ENCODE results near the gene NSMCE1. TPM values are rescaled to one million over a fixed set of nuclear protein-coding genes. Genes with fewer than 3 reads are reported as not detected.
A peak's percentile ranks its signal among the peaks of the same experiment; 100 is the strongest.

NSMCE1 gene
- total and polyA plus RNA-seq, 8 donors, result 48.6 to 71.7 (median 65.0) TPM

DNA sequence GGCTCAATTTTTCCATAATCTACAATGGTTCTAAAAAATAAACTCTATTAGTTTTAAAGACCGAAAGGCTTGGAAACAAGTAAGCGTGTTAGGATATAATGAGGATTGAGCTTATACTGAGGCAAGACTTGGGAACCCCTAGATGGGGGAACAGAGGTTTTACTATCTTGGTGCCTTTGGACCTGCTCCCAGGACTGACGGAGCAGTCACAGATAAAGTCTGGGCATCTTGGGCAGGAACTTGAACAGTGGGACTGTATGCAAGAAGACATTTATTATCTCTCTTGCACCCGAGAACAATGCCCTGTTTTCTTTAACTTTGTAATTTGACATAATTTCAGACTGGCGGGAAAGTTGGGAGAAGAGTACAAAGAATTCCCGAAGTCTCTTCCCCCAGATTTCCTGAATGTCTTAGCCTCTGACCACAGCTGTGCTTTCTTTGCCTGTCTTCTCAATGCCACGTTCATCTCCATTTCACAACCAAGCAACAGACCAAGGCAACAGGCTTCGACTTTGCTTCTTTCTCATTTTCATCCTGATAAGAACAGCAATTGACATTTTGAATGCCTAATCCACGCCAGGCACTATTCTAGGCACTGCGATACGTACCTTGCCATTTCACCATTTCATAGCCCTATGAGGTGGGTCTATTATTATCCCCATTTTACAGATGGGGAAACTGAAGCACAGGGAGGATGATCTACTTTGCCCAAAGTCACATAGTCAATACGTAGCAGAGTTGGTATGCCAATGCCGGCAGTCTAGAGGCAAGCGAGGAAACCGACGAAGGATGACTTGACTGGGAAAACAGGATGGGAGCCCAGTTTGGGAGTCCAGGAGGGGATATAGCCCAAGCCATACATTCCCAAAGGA, 42.2 kb upstream of the NSMCE1 start:
- H3K9me3 ChIP-seq, result no peaks in the 10 kb centered on the region
- DNase-seq (no peak), ATAC-seq (no peak)
- peaks cover 16 to 26% of the 10 kb centered on the region in 2 donors for H3K4me1 ChIP-seq
- H3K27me3 ChIP-seq, result no peaks in the 10 kb centered on the region
- TF ChIP-seq, protein P1, sequence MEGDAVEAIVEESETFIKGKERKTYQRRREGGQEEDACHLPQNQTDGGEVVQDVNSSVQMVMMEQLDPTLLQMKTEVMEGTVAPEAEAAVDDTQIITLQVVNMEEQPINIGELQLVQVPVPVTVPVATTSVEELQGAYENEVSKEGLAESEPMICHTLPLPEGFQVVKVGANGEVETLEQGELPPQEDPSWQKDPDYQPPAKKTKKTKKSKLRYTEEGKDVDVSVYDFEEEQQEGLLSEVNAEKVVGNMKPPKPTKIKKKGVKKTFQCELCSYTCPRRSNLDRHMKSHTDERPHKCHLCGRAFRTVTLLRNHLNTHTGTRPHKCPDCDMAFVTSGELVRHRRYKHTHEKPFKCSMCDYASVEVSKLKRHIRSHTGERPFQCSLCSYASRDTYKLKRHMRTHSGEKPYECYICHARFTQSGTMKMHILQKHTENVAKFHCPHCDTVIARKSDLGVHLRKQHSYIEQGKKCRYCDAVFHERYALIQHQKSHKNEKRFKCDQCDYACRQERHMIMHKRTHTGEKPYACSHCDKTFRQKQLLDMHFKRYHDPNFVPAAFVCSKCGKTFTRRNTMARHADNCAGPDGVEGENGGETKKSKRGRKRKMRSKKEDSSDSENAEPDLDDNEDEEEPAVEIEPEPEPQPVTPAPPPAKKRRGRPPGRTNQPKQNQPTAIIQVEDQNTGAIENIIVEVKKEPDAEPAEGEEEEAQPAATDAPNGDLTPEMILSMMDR (IDR thresholded peaks at IDR 0.05), result no peak
- H3K27ac ChIP-seq, result no peak overlapping the region
- intact Hi-C loops (cut with DNase I), result loop anchor here in 1 of 2 donors (10.0 kb wide), 1 partner anchor 66 kb away; no protein-coding TSS in a partner anchor
- H3K36me3 ChIP-seq, result no peaks in the 10 kb centered on the region
- H3K4me3 ChIP-seq, result no peak overlapping the region

DNA sequence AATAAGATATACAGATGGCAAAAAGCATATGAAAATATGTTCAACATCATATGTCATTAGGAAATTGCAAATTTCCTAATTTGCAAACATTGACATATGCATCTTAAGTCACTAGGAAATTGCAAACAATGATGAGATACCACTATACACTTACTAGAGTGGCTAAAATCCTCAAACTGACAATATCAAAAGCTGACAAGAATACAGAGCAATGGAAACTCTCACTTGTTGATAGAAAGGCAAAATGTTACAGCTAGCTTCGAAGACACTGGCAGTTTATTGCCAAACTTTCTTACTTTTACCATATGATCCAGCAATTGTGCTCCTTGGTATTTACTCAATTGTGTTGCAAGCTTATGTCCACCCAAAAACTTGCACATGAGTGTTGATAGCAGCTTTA, 40.2 kb upstream of the NSMCE1 start:
- DNase-seq (no peak), ATAC-seq (no peak)
- intact Hi-C loops (cut with DNase I), result no loop called here
- Histone ChIP-seq H3K4me1 (peaks cover 9 to 33% of the 10 kb centered on the region in 2 donors), H3K36me3 (no peaks in the 10 kb centered on the region), H3K4me3 (no peak overlapping the region), H3K9me3 (no peaks in the 10 kb centered on the region), H3K27ac (no peak overlapping the region), H3K27me3 (no peaks in the 10 kb centered on the region)
- TF ChIP-seq, protein P1 (IDR thresholded peaks at IDR 0.05), result no peak

DNA sequence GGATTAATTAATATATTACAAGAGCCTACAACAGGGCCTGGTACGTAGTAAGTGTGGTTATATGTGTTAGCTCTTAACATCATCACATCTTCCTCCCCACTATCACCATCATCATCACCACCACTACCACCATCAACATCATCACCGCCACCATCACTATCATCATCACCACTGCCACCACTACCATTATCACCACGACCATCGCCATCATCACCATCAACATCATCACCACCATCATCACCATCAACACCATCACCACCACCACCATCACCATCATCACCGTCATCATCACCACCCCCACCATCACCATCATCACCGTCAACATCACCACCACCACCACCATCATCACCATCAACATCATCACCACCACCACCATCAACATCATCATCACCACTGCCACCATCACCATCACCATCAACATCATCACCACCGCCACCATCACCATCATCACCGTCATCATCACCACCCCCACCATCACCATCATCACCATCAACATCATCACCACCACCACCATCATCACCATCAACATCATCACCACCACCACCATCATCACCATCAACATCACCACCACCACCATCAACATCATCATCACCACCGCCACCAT, 37.4 kb upstream of the NSMCE1 start:
- no peaks in the 10 kb centered on the region for H3K36me3 ChIP-seq
- no peaks in the 10 kb centered on the region for H3K9me3 ChIP-seq
- peak overlapping the region in 1 of 2 donors; percentile 81 for H3K27ac ChIP-seq
- no peak overlapping the region for H3K4me3 ChIP-seq
- no peak for DNase-seq
- intact Hi-C loops (cut with DNase I), result no loop called here
- ATAC-seq, result no peak
- no peaks in the 10 kb centered on the region for H3K27me3 ChIP-seq
- H3K4me1 ChIP-seq, result peaks cover 4 to 28% of the 10 kb centered on the region in 2 donors
- TF ChIP-seq, protein P1 (IDR thresholded peaks at IDR 0.05), result no peak

DNA sequence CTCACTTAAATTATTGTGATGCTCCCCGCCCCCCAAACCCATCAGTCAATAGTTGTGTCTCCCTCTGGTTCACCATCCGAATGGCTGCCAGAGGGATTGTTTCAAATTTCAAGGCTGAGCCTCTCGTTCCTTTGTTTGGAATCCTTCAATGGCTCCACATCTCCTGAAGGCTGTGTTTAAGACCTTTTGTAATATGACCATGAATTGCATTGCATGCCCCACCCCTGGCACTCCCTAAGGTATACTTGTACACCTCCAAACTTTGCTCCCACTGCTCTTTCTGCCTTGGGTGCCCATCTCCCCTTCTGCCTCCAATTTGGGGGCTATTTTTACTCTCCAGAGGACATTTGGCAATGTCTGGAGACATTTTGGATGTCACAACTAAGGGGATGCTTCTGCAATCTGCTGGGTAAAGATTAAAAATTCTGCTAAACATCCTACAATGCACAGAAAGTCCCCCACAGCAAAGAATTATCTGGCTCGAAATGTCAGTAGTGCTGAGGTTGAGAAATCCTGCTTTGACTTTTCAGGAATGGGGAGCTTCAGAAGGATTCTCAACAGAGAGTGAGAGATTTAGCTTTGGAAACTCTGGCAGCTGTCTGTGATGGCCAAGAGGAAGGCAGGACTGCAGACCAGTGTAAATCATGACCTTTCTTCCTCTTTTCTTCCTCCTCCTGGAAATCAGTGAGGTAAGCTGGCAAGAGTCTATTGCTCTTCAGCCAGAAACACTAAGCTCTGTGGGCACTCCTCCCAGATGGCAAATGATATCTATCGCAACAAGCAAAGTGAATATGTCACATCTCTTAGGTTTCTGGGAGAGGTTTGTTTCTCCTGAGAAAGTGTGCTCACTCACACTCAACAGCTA, 36.5 kb upstream of the NSMCE1 start:
- TF ChIP-seq, protein P1 (IDR thresholded peaks at IDR 0.05), result no peak
- peaks cover 4 to 31% of the 10 kb centered on the region in 2 donors for H3K4me1 ChIP-seq

More for the DNA sequence above, 36.5 kb upstream of the NSMCE1 start:
- ATAC-seq (peak; percentile 54), DNase-seq (no peak)
- peak overlapping the region in 1 of 2 donors; percentile 81 for H3K27ac ChIP-seq
- H3K36me3 ChIP-seq, result no peaks in the 10 kb centered on the region
- H3K9me3 ChIP-seq, result no peaks in the 10 kb centered on the region
- intact Hi-C loops (cut with DNase I), result no loop called here
- H3K27me3 ChIP-seq, result no peaks in the 10 kb centered on the region
- H3K4me3 ChIP-seq, result no peak overlapping the region
